Skin of body (tissue), 2 donors: Measurements from ENCODE around the gene CASTOR1. TPM values are rescaled to one million over a fixed set of nuclear protein-coding genes. Genes with fewer than 3 reads are reported as not detected.
A peak's percentile ranks its signal among the peaks of the same experiment; 100 is the strongest.

Experiments
- DNase-seq: peaks from one replicate; lab custom pipeline; 2025; lab: John Stamatoyannopoulos, UW
- total RNA-seq: library from RNA; depleted of rRNA; stranded (reverse); fragments of >200 nt; gene quantifications from one replicate; pipeline ENCODE4 v1.2.3, GENCODE V29; 2014

CASTOR1 gene
- total RNA-seq, 1 donor from 2014 or later, result 5.2 TPM

GRCh38 chr22:30286331-30286730, 3.0 kb downstream of the CASTOR1 start:
- DNase-seq, result no peak

DNA sequence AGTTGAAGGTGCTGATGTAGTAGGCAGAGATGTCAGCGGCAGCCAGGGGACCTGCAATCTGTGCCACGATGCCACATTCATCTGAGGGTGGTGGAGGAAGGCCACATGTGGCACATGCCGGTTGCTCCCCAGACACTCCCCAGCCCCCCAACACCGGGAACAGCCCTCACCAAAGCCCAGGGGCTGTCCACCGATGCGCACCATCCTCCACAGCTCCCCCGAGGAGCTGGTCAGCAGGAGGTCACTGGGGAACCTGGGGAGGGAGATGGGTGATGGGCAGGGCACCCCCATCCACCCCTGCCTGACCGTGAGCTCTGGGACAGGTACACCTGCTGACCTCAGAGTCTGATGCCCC, 3.5 kb downstream of the CASTOR1 start:
- DNase-seq, result no peak

GRCh38 chr22:30285176-30285845, 4.0 kb downstream of the CASTOR1 start:
- DNase-seq, result no peak

GRCh38 chr22:30284666-30285065, 4.6 kb downstream of the CASTOR1 start:
- no peak for DNase-seq

GRCh38 chr22:30284172-30284571, 5.1 kb downstream of the CASTOR1 start:
- no peak for DNase-seq

DNA sequence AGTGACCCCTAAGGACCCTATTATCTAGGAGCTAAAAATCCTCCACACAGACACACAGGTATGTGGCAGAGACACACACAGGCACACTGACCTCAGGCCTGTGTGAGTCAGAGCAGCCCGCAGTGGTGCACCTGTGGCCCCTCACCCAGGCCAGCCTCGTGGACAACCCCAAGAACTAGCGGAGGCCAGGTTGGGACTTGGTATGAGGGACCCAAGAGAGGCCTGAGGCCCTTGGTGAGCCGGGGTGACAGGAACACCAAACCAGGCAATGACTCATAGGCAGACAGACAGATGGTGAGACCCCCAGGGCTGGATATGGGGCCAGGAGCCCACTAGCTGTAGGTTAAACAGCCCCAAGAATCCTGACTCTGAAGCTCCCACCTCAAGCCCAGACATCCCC, 6.0 kb downstream of the CASTOR1 start:
- no peak for DNase-seq

- DNase-seq, result no peak
These were observed 6.7 kb downstream of the CASTOR1 start for GRCh38 chr22:30282616-30283046.

DNA sequence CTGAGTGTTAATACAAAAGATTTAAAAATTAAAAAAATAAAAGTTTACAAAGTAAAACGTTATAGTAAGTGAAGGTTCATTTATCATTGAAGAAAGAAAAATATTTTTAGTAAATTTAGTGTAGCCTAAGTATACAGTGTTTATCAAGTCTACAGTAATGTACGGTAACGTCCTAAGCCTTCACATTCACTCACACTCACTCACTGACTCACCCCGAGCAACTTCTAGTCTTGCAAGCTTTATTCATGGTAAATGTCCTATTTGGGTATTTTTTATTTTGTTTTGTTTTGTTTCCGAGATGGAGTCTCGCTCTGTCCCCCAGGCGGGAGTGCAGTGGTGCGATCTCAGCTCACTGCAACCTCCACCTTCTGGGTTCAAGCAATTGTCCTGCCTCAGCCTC, 8.8 kb downstream of the CASTOR1 start:
- DNase-seq, result no peak

GRCh38 chr22:30279932-30280331, 9.4 kb downstream of the CASTOR1 start:
- DNase-seq, result no peak

DNA sequence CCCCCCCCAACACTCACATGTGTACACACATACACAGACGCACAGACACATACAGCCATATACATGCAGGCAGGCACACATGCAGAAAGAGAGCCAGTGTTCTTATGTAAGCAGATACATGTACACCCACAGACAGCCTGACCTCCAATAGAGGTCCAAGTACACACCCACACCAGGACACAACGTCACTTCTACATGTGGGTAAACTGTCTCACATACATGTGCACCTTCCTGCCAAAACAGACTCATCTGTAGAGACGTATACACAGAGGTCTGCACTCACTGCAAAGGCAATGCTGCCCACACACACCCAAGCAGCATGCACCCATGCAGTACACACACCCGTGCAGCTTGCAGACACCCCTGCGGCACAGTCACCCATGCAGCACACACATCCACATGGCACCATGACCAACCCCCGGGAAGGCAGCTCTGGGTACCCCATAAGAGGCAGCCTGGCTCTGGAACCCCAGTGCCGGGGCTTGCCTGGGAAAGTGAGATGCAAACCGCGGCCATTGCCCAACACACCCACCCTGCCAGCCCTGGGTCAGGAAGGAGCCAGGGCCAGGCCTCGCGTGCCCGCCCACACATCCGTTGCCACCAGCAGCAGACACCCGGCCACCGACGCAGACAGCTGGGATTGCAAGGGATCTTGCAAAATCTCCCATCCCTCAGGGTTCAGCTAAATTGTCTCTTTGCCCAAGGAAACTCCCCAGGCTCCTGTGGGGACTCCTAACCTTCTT, 10.1 kb downstream of the CASTOR1 start:
- DNase-seq, result no peak

GRCh38 chr22:30277547-30278344, 11.6 kb downstream of the CASTOR1 start:
- peak; percentile 51 for DNase-seq

DNA sequence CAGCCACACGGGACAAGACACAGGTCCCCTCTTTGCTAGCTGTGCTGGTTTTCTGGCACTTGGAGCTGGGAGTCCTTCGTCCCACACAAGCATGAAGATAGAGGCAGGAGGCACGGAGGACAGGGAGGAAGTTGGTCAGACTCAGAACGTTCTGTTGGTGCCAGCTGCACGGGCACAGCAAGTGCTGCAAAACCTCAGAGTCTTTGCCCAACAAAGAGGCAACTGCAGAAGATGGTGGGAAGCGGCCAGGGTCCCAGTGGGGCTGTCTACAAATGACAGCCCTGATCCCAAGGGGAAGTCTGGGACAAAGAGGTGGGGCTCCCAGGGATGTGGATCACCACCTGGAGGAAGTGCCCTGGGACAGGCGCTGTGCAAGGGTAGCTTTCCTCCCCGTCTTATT, 13.3 kb downstream of the CASTOR1 start:
- no peak for DNase-seq

DNA sequence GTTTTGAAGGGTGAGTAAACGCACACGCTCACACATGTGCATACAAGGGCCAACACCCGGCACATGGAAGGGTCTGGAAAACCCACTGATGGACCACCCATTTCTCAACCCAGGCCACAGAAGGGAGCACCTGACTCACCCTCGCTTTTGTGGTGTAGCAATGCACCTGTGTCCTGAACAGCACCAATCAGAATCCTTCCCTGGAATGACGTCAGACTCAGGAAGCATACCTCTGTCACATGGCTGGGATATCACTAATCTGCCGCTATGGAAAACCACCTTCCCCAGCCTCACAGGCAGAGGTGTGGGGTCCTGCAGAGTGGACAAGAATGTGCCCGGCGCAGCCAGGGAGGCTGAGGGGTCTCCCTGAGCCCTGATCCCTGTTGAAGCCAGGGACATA, 13.7 kb downstream of the CASTOR1 start:
- no peak for DNase-seq

DNA sequence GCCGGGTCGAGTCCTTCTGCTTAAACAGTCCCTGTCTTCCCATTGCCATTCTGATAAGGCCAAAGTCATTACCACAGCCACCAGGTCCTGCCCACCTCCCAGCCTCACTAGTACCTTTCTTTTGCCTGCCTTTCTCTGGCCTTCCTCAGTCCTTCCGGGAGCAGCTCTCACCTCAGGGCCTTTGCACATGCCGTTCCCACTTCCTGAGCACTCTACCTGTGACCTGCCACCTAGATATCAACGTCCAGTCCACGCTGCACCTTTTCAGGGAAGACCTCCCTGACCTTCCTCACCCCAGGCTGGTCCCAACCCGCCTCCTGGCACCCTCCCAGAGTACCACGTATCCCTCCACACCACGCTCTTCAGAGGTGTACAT, 14.9 kb downstream of the CASTOR1 start:
- no peak for DNase-seq

DNA sequence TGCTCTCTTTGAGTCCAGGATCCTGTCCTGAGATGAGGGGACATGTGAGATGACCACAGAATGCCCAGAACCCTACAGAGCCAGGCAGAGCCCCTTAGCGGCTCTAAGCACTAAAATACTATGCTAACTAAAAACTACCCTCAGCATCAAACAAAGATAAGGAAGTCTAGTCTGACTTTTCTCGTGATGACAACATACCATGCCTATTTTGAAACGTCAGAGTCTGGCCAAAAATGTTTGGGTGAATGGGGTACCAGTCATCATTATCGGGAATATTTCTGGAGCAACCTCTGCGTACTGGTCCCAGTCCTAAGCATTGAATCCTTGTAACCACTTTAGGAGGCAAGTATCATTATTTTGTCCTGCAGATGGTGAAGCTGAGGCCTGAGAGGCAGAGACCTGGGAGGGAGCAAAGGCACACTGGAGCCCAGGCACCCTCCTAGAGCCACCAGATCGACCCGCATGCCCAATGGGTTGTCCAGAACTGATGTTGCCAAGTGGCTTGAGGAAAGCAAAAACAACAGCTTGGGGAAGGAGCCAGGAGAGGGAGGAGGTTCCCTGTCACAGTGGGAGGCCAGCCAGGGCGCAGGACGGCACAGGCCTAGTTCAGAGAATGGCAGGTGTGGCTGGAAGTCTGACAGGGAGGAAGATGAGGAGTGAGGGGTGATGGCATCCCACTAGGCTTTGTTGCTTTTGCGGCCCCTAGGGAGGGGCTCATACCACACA, 15.4 kb downstream of the CASTOR1 start:
- no peak for DNase-seq

- no peak for DNase-seq
These were observed 16.3 kb downstream of the CASTOR1 start for GRCh38 chr22:30272781-30273601.

GRCh38 chr22:30270832-30271231, 18.5 kb downstream of the CASTOR1 start:
- DNase-seq, result no peak

GRCh38 chr22:30268331-30268730, 21.0 kb downstream of the CASTOR1 start:
- DNase-seq, result no peak

- DNase-seq, result no peak
These were observed 21.7 kb downstream of the CASTOR1 start for GRCh38 chr22:30267382-30268302.
